Measurements from ENCODE around the gene NEK1.
A peak's percentile ranks its signal among the peaks of the same experiment; 100 is the strongest.

The NEK1 gene

GRCh38 chr4:169383724-169384123 lies 228.7 kb downstream of the NEK1 start:
- H3K4me3 ChIP-seq (ENCODE audit: low read depth, low read length): no peak overlapping the region
- ChIA-PET POLR2A (no interaction called here), CTCF (no interaction called here)
- peak; percentile 98 for DNase-seq (ENCODE audit: low read depth, low spot score)
- TF ChIP-seq CTCF (IDR thresholded peaks at IDR 0.05; ENCODE audit: insufficient read depth, low read length, missing control alignments): no peak

- ChIA-PET CTCF (no interaction called here), POLR2A (no interaction called here)
- no peak for TF ChIP-seq CTCF (IDR thresholded peaks at IDR 0.05; ENCODE audit: insufficient read depth, low read length, missing control alignments)
- no peak overlapping the region for H3K4me3 ChIP-seq (ENCODE audit: low read depth, low read length)
- no peak for DNase-seq (ENCODE audit: low read depth, low spot score)
Observed at GRCh38 chr4:169379688-169380087, 232.7 kb downstream of the NEK1 start.

GRCh38 chr4:169377367-169377766 lies 235.0 kb downstream of the NEK1 start:
- DNase-seq (ENCODE audit: low read depth, low spot score): no peak
- ChIA-PET CTCF (no interaction called here), POLR2A (no interaction called here)
- no peak overlapping the region for H3K4me3 ChIP-seq (ENCODE audit: low read depth, low read length)
- TF ChIP-seq CTCF (IDR thresholded peaks at IDR 0.05; ENCODE audit: insufficient read depth, low read length, missing control alignments): no peak

- H3K4me3 ChIP-seq (ENCODE audit: low read depth, low read length): no peak overlapping the region
- DNase-seq (ENCODE audit: low read depth, low spot score): no peak
- TF ChIP-seq CTCF (IDR thresholded peaks at IDR 0.05; ENCODE audit: insufficient read depth, low read length, missing control alignments): no peak
- ChIA-PET CTCF (interaction anchor here (1.2 kb wide), 1 partner anchor 13 kb away, joined by 4 read pairs; no protein-coding TSS in a partner anchor), POLR2A (no interaction called here)
Observed at GRCh38 chr4:169376421-169376820, 236.0 kb downstream of the NEK1 start.

- CTCF ChIA-PET: no interaction called here
- TF ChIP-seq CTCF (IDR thresholded peaks at IDR 0.05; ENCODE audit: insufficient read depth, low read length, missing control alignments): no peak
- POLR2A ChIA-PET: no interaction called here
- H3K4me3 ChIP-seq (ENCODE audit: low read depth, low read length): no peak overlapping the region
- no peak for DNase-seq (ENCODE audit: low read depth, low spot score)
Observed at GRCh38 chr4:169372791-169373190, 239.6 kb downstream of the NEK1 start.

- TF ChIP-seq CTCF (IDR thresholded peaks at IDR 0.05; ENCODE audit: insufficient read depth, low read length, missing control alignments): no peak
- H3K4me3 ChIP-seq (ENCODE audit: low read depth, low read length): no peak overlapping the region
- ChIA-PET POLR2A (no interaction called here), CTCF (no interaction called here)
- DNase-seq (ENCODE audit: low read depth, low spot score): no peak
Observed at GRCh38 chr4:169369634-169370033, 242.7 kb downstream of the NEK1 start.

Data from AG04449 (cell line).